Coronary artery (tissue), 2 donors: Measurements from ENCODE around the gene NDUFAF7.

Experiments used
- DNase-seq: peaks from one replicate; pipeline ENCODE4 v3.0.0-alpha.2; 2017; ENCODE audit warnings: low spot score
- H3K27ac ChIP-seq, 2 donors: fragments of 200-600 bp; sonication (generic); one replicate each; pipeline ENCODE4 v1.5.1; 2016 to 2019
- H3K4me3 ChIP-seq: fragments of 200-600 bp; sonication (generic); 2 replicates; pipeline ENCODE4 v1.5.1; 2016; ENCODE audit warnings: mild to moderate bottlenecking, moderate library complexity
- TF ChIP-seq, protein P1 (sequence below): fragments of 200-600 bp; sonication (generic); IDR thresholded peaks from one replicate; pipeline ENCODE4 v1.5.1; 2019; ENCODE audit warnings: antibody characterized with exemption

NDUFAF7 gene

DNA sequence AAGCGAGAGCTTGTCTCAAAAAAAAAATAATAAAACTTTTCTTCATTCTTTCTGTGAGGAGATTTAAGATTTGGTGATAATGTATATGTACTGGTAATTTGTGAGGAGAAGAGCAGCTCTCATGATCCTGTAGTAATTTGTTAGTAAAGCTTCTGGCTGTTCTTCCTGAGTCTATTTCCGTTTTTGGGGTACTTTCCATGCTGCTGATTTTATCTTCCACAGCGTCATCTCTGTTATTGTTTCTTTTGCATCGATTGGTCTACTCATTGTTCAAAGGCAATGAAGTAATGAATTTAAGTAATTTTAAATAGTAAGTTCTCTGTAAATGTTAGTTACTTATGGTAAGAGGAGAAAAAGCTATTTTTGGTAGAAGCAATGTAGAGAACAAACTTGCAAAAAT, 12.0 kb downstream of the NDUFAF7 start:
- no peak overlapping the region for H3K27ac ChIP-seq
- DNase-seq, result no peak
- TF ChIP-seq, protein P1, sequence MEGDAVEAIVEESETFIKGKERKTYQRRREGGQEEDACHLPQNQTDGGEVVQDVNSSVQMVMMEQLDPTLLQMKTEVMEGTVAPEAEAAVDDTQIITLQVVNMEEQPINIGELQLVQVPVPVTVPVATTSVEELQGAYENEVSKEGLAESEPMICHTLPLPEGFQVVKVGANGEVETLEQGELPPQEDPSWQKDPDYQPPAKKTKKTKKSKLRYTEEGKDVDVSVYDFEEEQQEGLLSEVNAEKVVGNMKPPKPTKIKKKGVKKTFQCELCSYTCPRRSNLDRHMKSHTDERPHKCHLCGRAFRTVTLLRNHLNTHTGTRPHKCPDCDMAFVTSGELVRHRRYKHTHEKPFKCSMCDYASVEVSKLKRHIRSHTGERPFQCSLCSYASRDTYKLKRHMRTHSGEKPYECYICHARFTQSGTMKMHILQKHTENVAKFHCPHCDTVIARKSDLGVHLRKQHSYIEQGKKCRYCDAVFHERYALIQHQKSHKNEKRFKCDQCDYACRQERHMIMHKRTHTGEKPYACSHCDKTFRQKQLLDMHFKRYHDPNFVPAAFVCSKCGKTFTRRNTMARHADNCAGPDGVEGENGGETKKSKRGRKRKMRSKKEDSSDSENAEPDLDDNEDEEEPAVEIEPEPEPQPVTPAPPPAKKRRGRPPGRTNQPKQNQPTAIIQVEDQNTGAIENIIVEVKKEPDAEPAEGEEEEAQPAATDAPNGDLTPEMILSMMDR, result no peak

DNA sequence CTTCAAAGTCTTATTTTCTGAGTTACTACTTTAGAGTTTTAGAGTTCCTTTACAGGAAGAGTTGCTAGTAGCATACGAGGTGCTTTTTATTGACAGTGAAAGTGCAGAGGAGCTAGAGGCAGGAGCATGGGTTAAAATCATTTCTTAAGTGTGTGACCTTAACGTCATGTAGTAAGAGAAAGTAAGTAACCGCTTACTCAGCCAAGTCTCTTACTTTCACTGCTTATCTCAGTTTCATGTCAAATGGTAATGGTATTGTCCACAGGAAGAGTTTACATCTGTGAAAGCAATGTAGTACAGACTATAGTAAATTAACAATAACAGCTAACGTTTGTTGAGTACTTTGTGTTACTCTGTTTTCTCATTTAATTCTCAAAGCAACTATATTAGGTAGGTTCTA, 12.6 kb downstream of the NDUFAF7 start:
- no peak overlapping the region for H3K4me3 ChIP-seq
- TF ChIP-seq, protein P1, result no peak
- H3K27ac ChIP-seq, result no peak overlapping the region

More for the DNA sequence above, 12.0 kb downstream of the NDUFAF7 start:
- no peak overlapping the region for H3K4me3 ChIP-seq

DNA sequence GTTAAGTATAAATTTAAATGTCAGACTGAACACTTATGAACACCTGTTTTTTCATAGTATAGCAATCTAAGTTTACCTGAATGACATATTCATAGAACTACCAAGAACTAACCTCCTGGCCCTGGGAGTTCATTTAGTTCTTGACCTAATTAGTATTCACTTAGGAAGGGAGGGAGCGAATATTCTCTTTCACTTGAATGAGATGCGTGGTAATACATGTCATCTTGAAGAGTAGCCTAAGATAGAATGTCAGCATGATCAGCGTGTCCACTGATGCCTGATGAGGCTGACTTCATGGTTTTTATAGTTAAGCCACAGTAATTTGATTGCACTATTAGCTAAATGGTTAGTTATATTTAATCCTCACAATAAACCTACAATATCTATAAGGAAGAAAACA, 13.3 kb downstream of the NDUFAF7 start:
- DNase-seq, result no peak
- no peak overlapping the region for H3K27ac ChIP-seq
- H3K4me3 ChIP-seq, result no peak overlapping the region
- TF ChIP-seq, protein P1, result no peak

More for the DNA sequence above, 12.6 kb downstream of the NDUFAF7 start:
- no peak for DNase-seq

DNA sequence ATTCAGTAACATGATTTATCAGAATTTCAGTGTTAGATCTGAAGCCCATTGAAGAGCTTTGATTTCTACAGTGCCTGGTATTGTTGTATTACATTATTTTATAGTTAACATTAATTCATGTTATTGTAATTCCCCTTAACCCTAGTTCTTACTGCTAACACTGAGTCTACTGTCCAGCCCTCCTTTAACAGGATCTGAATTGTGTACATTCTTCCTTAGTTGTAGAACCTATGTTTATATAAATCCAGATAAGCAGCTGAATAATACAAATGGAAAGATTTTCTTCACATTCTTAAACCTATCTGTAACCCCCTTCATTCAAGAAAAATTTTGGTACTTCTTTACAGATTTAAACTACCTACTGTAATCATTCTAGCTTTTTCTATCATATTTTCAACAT, 14.7 kb downstream of the NDUFAF7 start:
- no peak for DNase-seq
- TF ChIP-seq, protein P1, result no peak
- no peak overlapping the region for H3K27ac ChIP-seq
- no peak overlapping the region for H3K4me3 ChIP-seq

DNA sequence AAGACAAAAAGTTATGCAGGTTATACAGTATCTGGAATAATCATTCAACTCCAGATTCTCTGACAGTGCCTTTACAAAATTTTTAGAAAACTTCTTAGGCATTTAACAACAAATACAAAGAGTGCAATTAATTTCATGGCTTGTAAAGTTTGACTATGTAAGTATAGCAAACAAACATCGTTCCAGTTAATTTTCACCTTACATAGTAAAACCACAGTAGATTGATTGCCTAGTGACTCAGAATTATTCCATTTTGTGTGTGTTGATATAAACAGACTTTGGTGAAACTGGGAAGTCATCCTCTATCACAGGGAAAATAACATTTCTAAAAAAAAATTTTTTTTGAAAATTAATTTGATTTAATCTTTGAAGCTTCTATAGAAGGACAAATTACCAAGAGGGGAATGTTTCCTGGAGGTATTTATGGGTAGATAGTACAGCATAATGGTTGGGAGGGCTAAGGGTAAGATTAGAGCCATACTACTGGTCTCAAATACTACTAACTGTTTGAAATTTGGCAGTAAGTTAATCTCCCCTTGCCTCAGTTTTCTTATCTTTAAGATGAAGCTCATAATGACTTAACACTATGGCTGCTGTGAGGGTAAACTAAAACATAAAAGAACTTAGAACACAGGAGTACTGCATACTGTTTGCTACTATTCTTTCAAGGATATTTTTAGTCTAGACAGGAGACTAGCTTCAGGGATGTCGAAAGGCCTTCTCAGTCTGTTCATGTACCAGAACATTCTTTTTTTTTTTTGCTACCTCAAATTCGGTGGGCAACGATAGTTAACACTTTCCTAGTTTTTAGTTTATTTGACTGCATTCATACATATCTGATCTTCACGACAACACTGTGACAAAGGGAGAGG, 19.6 kb downstream of the NDUFAF7 start:
- TF ChIP-seq, protein P1, result no peak
- Histone ChIP-seq H3K4me3 (no peak overlapping the region), H3K27ac (no peak overlapping the region)
- DNase-seq, result no peak

DNA sequence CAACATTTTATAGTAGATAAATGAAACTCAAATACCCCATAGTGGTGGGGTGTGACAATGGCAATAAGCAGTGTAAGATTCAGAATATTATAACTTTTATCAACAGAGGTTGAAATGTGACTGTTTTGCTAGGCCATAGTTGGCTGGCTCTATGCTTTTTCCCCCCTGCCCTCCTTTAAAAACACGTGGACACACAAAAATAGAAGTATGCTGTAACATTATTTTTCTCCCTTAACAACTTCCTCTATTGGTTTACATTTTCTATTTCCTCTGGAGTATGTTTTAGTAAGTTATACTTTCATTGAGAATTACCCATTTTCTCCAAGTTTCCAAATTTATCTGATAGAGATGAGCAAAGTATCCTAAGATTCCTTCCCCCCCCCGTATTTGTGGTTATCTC, 31.1 kb downstream of the NDUFAF7 start:
- Histone ChIP-seq H3K27ac (no peak overlapping the region), H3K4me3 (no peak overlapping the region)
- no peak for DNase-seq
- TF ChIP-seq, protein P1, result no peak

DNA sequence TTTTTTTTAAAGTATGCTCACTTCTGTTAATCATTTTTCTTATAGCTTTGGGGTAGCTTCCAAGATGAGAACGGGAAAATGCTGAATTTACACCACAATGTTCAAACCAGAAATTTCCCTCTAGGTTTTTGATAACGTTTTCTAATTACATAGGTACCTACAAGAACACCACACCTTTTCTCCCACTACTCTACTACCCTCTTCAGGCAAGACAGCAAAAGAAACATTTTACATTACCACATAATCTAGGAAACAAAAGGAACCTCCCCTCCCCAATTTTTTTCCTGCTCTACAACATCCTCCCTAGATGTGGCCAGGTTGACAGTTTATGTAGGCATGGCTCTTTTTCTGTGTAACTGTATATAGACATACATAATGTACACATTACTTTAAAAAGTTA, 32.4 kb downstream of the NDUFAF7 start:
- DNase-seq, result no peak
- TF ChIP-seq, protein P1, result no peak
- no peak overlapping the region for H3K4me3 ChIP-seq
- H3K27ac ChIP-seq, result no peak overlapping the region
